Measurements from ENCODE around the gene ITCH. TPM values are rescaled to one million over a fixed set of nuclear protein-coding genes. Genes with fewer than 3 reads are reported as not detected.
A peak's percentile ranks its signal among the peaks of the same experiment; 100 is the strongest.
"Not testable (repeated sequence)": the region's sequence is repeated elsewhere in the genome, so short reads cannot be mapped to it uniquely, and the experiment has no call there.

ITCH gene
- total RNA-seq, 2 experiments from 2014 or later = 52.1 to 59.9 TPM

DNA sequence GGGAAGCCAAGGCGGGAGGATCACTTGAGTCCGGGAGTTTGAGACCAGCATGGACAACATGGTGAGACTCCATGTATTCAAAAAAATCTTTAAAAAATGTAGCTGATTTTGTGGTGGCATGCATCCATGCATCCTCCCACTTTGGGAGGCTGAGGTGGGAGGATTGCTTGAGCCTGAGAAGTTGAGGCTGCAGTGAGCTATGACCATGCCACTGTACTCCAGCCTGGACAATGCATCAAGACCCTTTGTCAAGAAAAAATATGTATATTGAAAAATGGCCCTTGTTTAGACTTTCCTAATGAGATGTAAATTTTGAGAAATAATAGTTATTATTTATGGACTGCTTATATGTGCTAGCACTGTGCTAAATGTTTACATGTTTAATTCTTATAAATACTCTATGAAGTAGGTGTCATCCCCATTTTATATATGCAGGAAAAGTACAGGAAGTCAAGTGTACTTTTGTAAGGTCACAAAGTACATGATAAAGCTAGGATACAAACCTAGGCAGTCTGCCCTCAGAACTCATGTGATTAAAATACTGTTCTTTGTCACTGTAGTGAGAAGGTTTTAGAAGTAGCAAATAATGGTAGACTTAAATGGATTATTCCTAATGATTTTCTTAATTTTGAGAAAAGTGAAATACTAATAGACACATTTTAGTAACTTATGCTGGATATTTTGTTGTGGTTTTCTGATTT lies 58.8 kb downstream of the ITCH start:
- CTCF ChIA-PET = interaction anchor here (0.7 to 2.4 kb wide), 3 partner anchors 16 to 109 kb away, joined by 3 to 10 read pairs (median 3); no protein-coding TSS in a partner anchor
- H3K36me3 Mint-ChIP-seq (ENCODE audit: low read depth) = peaks cover 56% of the 10 kb centered on the region
- ATAC-seq (no peak), DNase-seq (no peak)
- H3K4me3 Mint-ChIP-seq = no peak overlapping the region
- H3K27me3 Mint-ChIP-seq (ENCODE audit: low read depth) = no peaks in the 10 kb centered on the region
- no peaks in the 10 kb centered on the region for H3K9me3 Mint-ChIP-seq (ENCODE audit: insufficient read depth)
- POLR2A ChIA-PET = no interaction called here
- H3K27ac Mint-ChIP-seq = no peak overlapping the region
- no peaks in the 10 kb centered on the region for H3K4me1 Mint-ChIP-seq (ENCODE audit: low read depth)

GRCh38 chr20:34425032-34425690 lies 62.1 kb downstream of the ITCH start:
- H3K27me3 Mint-ChIP-seq (ENCODE audit: low read depth); DNase-seq; ATAC-seq; H3K27ac Mint-ChIP-seq; H3K9me3 Mint-ChIP-seq (ENCODE audit: insufficient read depth); H3K4me1 Mint-ChIP-seq (ENCODE audit: low read depth); POLR2A ChIA-PET; H3K4me3 Mint-ChIP-seq: not testable (repeated sequence)
- H3K36me3 Mint-ChIP-seq (ENCODE audit: low read depth) = peaks cover 51% of the 10 kb centered on the region
- CTCF ChIA-PET = interaction anchor here (1.5 kb wide), 1 partner anchor 112 kb away, joined by 6 read pairs; no protein-coding TSS in a partner anchor

DNA sequence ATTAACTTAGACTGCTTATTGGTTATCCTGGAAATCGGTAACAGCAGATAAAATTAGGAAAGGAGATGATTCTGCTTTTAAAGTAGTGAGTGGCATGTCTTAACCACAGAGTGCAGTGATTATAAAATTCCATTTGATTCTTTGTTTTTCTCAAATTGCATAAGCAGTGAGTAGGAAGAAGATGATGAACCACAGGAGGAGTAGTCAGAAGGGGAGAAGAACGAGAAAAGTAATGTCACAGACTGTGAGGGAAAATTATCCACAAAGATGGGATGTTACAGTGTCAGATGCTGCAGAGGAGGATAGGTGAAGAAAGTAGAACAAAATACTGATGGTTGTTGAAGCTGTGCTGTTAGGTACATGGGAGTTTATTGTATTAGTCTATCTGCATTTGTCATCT lies 63.0 kb downstream of the ITCH start:
- ATAC-seq (no peak), DNase-seq (no peak)
- Mint-ChIP-seq H3K9me3 (ENCODE audit: insufficient read depth) (no peaks in the 10 kb centered on the region), H3K4me1 (ENCODE audit: low read depth) (no peaks in the 10 kb centered on the region), H3K4me3 (no peak overlapping the region), H3K27ac (no peak overlapping the region), H3K36me3 (ENCODE audit: low read depth) (peaks cover 49% of the 10 kb centered on the region), H3K27me3 (ENCODE audit: low read depth) (no peaks in the 10 kb centered on the region)
- POLR2A ChIA-PET = no interaction called here
- CTCF ChIA-PET = interaction anchor here (0.8 to 1.5 kb wide), 2 partner anchors 12 to 112 kb away, joined by 3 read pairs; no protein-coding TSS in a partner anchor

- Mint-ChIP-seq H3K9me3 (ENCODE audit: insufficient read depth) (no peaks in the 10 kb centered on the region), H3K27me3 (ENCODE audit: low read depth) (no peaks in the 10 kb centered on the region), H3K36me3 (ENCODE audit: low read depth) (peaks cover 42% of the 10 kb centered on the region), H3K4me1 (ENCODE audit: low read depth) (no peaks in the 10 kb centered on the region), H3K27ac (no peak overlapping the region), H3K4me3 (no peak overlapping the region)
- DNase-seq = no peak
- ATAC-seq = no peak
- POLR2A ChIA-PET = interaction anchor here (0.7 kb wide), 1 partner anchor 21 kb away, joined by 3 read pairs; no protein-coding TSS in a partner anchor
- CTCF ChIA-PET = interaction anchor here (1.3 to 1.5 kb wide), 2 partner anchors 113 to 115 kb away, joined by 3 to 14 read pairs; no protein-coding TSS in a partner anchor
Measured at GRCh38 chr20:34427331-34427730, 64.3 kb downstream of the ITCH start.

DNA sequence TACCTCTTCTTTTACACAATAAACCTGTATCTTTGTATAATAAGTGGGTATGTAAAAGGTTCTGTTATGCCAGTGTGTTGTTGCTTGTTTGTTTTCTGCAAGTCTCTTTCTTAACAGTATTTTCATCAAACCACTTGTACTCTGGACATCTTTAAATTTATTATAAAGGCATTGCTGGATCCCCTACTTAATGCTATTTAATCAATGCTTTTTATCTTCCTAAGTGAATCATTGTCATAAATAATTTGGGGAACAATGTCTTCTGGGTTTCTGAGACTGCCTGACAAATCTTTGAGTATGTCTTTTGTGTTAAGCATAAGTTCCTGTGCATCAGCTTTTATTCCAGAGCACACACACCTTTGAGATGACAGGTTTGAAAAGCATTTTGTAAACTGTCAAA lies 64.7 kb downstream of the ITCH start:
- H3K27ac Mint-ChIP-seq = no peak overlapping the region
- no peaks in the 10 kb centered on the region for H3K9me3 Mint-ChIP-seq (ENCODE audit: insufficient read depth)
- CTCF ChIA-PET = interaction anchor here (1.3 to 1.5 kb wide), 2 partner anchors 114 to 115 kb away, joined by 3 to 14 read pairs; no protein-coding TSS in a partner anchor
- peaks cover 42% of the 10 kb centered on the region for H3K36me3 Mint-ChIP-seq (ENCODE audit: low read depth)
- H3K4me3 Mint-ChIP-seq = no peak overlapping the region
- ATAC-seq (no peak), DNase-seq (no peak)
- POLR2A ChIA-PET = interaction anchor here (0.7 kb wide), 1 partner anchor 22 kb away, joined by 3 read pairs; no protein-coding TSS in a partner anchor
- H3K4me1 Mint-ChIP-seq (ENCODE audit: low read depth) = no peaks in the 10 kb centered on the region
- no peaks in the 10 kb centered on the region for H3K27me3 Mint-ChIP-seq (ENCODE audit: low read depth)

DNA sequence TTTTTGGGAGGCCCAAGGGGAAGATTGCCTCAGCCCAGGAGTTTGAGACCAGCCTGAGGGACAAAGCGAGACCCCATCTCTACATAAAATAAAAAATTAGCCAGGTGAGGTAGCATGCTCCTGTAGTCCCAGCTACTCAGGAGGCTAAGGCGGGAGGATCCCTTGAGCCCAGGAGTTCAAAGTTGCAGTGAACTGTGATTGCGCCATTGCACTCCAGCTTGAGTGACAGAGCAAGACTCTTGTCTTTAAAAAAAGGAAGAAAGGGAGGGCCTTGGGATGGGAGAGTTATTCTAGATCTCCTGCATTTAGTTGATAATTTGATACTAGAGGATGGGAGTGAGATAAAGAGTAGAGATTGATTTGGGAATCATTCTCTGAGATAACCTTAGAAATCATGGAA lies 68.1 kb downstream of the ITCH start:
- DNase-seq (no peak), ATAC-seq (no peak)
- POLR2A ChIA-PET = no interaction called here
- peaks cover 21% of the 10 kb centered on the region for H3K36me3 Mint-ChIP-seq (ENCODE audit: low read depth)
- no peak overlapping the region for H3K27ac Mint-ChIP-seq
- CTCF ChIA-PET = no interaction called here
- peaks cover 2% of the 10 kb centered on the region for H3K4me1 Mint-ChIP-seq (ENCODE audit: low read depth)
- no peaks in the 10 kb centered on the region for H3K9me3 Mint-ChIP-seq (ENCODE audit: insufficient read depth)
- H3K27me3 Mint-ChIP-seq (ENCODE audit: low read depth) = no peaks in the 10 kb centered on the region
- H3K4me3 Mint-ChIP-seq = no peak overlapping the region

- DNase-seq; H3K27ac Mint-ChIP-seq; ATAC-seq; POLR2A ChIA-PET; H3K9me3 Mint-ChIP-seq (ENCODE audit: insufficient read depth); H3K27me3 Mint-ChIP-seq (ENCODE audit: low read depth); H3K4me3 Mint-ChIP-seq: not testable (repeated sequence)
- H3K4me1 Mint-ChIP-seq (ENCODE audit: low read depth) = peaks cover 14% of the 10 kb centered on the region
- CTCF ChIA-PET = interaction anchor here (1.7 kb wide), 1 partner anchor 120 kb away, joined by 6 read pairs; no protein-coding TSS in a partner anchor
- H3K36me3 Mint-ChIP-seq (ENCODE audit: low read depth) = peaks cover 15% of the 10 kb centered on the region
Measured at GRCh38 chr20:34432663-34433062, 69.6 kb downstream of the ITCH start.

DNA sequence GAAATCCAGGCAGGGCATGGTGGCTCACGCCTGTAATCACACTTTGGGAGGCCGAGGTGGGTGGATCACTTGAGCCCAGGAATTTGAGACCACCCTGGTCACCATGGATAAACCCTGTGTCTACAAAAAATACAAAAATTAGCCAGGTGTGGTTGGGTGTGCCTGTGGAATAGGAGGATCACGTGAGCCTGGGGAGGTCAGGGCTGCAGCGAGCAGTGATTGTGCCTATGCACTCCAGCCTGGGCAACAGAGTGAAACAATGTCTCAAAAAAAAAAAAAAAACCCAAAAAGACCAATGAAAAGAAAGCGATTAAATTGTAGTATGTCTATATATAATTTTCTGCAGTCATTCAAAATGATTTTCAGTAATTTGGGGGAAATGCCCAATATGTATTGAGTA lies 70.3 kb downstream of the ITCH start:
- ChIA-PET POLR2A (no interaction called here), CTCF (no interaction called here)
- H3K9me3 Mint-ChIP-seq (ENCODE audit: insufficient read depth) = no peaks in the 10 kb centered on the region
- peaks cover 19% of the 10 kb centered on the region for H3K4me1 Mint-ChIP-seq (ENCODE audit: low read depth)
- H3K36me3 Mint-ChIP-seq (ENCODE audit: low read depth) = peaks cover 17% of the 10 kb centered on the region
- DNase-seq = no peak
- no peak overlapping the region for H3K27ac Mint-ChIP-seq
- no peaks in the 10 kb centered on the region for H3K27me3 Mint-ChIP-seq (ENCODE audit: low read depth)
- no peak for ATAC-seq
- H3K4me3 Mint-ChIP-seq = no peak overlapping the region

- H3K9me3 Mint-ChIP-seq (ENCODE audit: insufficient read depth) = no peaks in the 10 kb centered on the region
- DNase-seq (no peak), ATAC-seq (no peak)
- no peak overlapping the region for H3K4me3 Mint-ChIP-seq
- ChIA-PET CTCF (interaction anchor here (6.9 kb wide), 1 partner anchor 123 kb away, joined by 51 read pairs; no protein-coding TSS in a partner anchor), POLR2A (no interaction called here)
- peaks cover 23% of the 10 kb centered on the region for H3K36me3 Mint-ChIP-seq (ENCODE audit: low read depth)
- peaks cover 19% of the 10 kb centered on the region for H3K4me1 Mint-ChIP-seq (ENCODE audit: low read depth)
- H3K27ac Mint-ChIP-seq = no peak overlapping the region
- no peaks in the 10 kb centered on the region for H3K27me3 Mint-ChIP-seq (ENCODE audit: low read depth)
Measured at GRCh38 chr20:34435589-34435988, 72.5 kb downstream of the ITCH start.

DNA sequence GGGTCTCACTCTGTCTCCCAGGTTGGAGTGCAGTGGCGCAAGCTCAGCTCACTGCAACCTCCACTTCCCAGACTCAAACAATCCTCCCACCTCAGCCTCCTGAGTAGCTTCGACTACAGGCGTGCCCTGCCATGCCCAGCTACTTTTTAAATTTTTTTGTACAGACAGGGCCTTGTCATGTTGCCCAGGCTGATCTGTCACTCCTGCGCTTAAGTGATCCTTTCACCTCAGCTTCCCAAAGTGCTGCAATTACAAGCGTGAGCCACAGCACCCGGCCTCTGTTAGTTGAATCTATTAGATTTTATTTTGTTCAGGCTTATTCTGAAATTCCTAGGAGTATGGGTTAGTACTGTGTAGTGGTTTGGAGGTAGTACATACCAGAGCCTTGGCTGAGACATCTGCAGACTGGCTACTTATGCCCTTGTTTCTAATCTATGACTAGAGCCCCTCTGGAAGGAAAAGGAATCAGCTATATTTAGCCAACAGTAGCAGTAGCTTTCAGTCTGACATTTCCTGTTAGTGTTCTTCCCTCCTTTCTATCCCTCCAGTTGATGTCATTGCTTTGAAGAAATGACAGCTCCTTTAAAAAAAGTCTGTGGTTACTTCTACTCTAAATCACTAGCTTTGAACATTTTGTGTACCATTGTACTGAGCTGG lies 74.4 kb downstream of the ITCH start:
- H3K4me1 Mint-ChIP-seq (ENCODE audit: low read depth) = peaks cover 19% of the 10 kb centered on the region
- no peak overlapping the region for H3K4me3 Mint-ChIP-seq
- H3K27me3 Mint-ChIP-seq (ENCODE audit: low read depth) = no peaks in the 10 kb centered on the region
- H3K27ac Mint-ChIP-seq = peak overlapping the region; percentile 54
- ChIA-PET CTCF (interaction anchor here (0.6 to 6.9 kb wide), 6 partner anchors 15 to 271 kb away, joined by 3 to 51 read pairs (median 3); partner anchors contain the start of gene ITCH), POLR2A (interaction anchor here (0.7 kb wide), 1 partner anchor 74 kb away, joined by 3 read pairs; the partner anchor contains the start of gene ITCH)
- H3K9me3 Mint-ChIP-seq (ENCODE audit: insufficient read depth) = no peaks in the 10 kb centered on the region
- DNase-seq (no peak), ATAC-seq (no peak)
- peaks cover 27% of the 10 kb centered on the region for H3K36me3 Mint-ChIP-seq (ENCODE audit: low read depth)

GRCh38 chr20:34439168-34439567 lies 76.1 kb downstream of the ITCH start:
- POLR2A ChIA-PET = no interaction called here
- CTCF ChIA-PET = interaction anchor here (1.1 to 6.9 kb wide), 2 partner anchors 18 to 127 kb away, joined by 3 to 51 read pairs; no protein-coding TSS in a partner anchor
- DNase-seq = no peak
- ATAC-seq = no peak
- H3K9me3 Mint-ChIP-seq (ENCODE audit: insufficient read depth) = no peaks in the 10 kb centered on the region
- H3K36me3 Mint-ChIP-seq (ENCODE audit: low read depth) = peaks cover 32% of the 10 kb centered on the region
- no peaks in the 10 kb centered on the region for H3K27me3 Mint-ChIP-seq (ENCODE audit: low read depth)
- peaks cover 19% of the 10 kb centered on the region for H3K4me1 Mint-ChIP-seq (ENCODE audit: low read depth)
- no peak overlapping the region for H3K4me3 Mint-ChIP-seq
- no peak overlapping the region for H3K27ac Mint-ChIP-seq

Data from activated CD8-positive, alpha-beta T cell treated with anti-CD3 and anti-CD28 coated beads, Interleukin-2, amount 10 ng/mL, durations not matched to agents 7 days and 5 days (primary cell).